Peyer's patch (tissue), 4 donors: ENCODE results near the gene ABCC12. TPM values are rescaled to one million over a fixed set of nuclear protein-coding genes. Genes with fewer than 3 reads are reported as not detected.

ENCODE experiments used
- DNase-seq, 3 donors: peaks; one replicate each; pipeline ENCODE4 v3.0.0-alpha.2; 2017 to 2019
- H3K27ac ChIP-seq, 4 donors: fragments of 200-600 bp; sonication (generic); one replicate each; pipeline ENCODE4 v1.5.1; 2016 to 2019
- H3K27me3 ChIP-seq, 2 donors: fragments of 200-600 bp; sonication (generic); one replicate each; pipeline ENCODE4 v1.5.1; 2019
- H3K36me3 ChIP-seq, 3 donors: fragments of 200-600 bp; sonication (generic); one replicate each; pipeline ENCODE4 v1.5.1; 2016 to 2019
- H3K4me1 ChIP-seq, 4 donors: fragments of 200-600 bp; sonication (generic); one replicate each; pipeline ENCODE4 v1.5.1; 2016 to 2019
- H3K4me3 ChIP-seq, 4 donors: fragments of 200-600 bp; sonication (generic); 1 replicate in 3 of 4; 2 replicates in 1 of 4; pipeline ENCODE4 v1.5.1; 2016 to 2019; ENCODE audit warnings: mild to moderate bottlenecking in 1 of 4
- H3K9me3 ChIP-seq, 4 donors: fragments of 200-600 bp; sonication (generic); one replicate each; pipeline ENCODE4 v1.5.1; 2016 to 2019; ENCODE audit warnings: mild to moderate bottlenecking in 1 of 4
- POLR2A ChIP-seq, 2 donors: fragments of 450-650 bp; IDR thresholded peaks; one replicate each; pipeline ENCODE4 v1.5.1; 2017; ENCODE audit warnings: antibody characterized with exemption in 2 of 2, mild to moderate bottlenecking in 2 of 2, moderate library complexity in 2 of 2
- total RNA-seq, 4 donors: library from RNA; depleted of rRNA; stranded (reverse); fragments of >200 nt; gene quantifications; one replicate each; pipeline ENCODE4 v1.1.0, GENCODE V29; 2016
- TF ChIP-seq, protein P1 (sequence below), 6 experiments: fragments of 450-650 bp in 4 of 6; fragments of 200-600 bp in 2 of 6; sonication (generic) in 1 of 6; IDR thresholded peaks; one replicate each; pipeline ENCODE4 v1.5.1; 2017 to 2019; ENCODE audit warnings: antibody characterized with exemption in 6 of 6, mild to moderate bottlenecking in 3 of 6, moderate library complexity in 1 of 6

ABCC12 gene
- total RNA-seq, 4 donors from 2014 or later: not detected

DNA sequence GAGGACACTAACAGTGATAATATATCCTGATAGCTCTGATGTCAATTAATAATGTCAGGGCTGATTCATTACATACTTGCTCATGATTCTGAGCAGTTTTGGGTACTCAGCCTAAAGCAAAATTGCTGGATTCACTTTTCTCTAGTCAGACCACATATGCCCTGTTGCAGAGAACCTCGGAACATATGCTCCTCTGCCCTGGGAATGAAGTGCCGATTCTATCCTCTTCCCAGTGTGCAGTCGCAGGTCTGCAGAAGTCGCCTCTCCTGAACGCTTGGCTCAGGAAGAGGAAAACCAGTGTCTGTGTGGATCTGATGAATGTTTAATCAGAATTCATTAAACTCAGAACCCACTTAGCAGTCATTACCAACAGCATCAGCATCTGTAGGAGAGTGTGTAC is 34.5 kb downstream of the ABCC12 start:
- H3K4me3 ChIP-seq: no peak overlapping the region
- H3K36me3 ChIP-seq: no peaks in the 10 kb centered on the region
- no peak for TF ChIP-seq POLR2A (IDR thresholded peaks at IDR 0.05)
- TF ChIP-seq, protein P1, sequence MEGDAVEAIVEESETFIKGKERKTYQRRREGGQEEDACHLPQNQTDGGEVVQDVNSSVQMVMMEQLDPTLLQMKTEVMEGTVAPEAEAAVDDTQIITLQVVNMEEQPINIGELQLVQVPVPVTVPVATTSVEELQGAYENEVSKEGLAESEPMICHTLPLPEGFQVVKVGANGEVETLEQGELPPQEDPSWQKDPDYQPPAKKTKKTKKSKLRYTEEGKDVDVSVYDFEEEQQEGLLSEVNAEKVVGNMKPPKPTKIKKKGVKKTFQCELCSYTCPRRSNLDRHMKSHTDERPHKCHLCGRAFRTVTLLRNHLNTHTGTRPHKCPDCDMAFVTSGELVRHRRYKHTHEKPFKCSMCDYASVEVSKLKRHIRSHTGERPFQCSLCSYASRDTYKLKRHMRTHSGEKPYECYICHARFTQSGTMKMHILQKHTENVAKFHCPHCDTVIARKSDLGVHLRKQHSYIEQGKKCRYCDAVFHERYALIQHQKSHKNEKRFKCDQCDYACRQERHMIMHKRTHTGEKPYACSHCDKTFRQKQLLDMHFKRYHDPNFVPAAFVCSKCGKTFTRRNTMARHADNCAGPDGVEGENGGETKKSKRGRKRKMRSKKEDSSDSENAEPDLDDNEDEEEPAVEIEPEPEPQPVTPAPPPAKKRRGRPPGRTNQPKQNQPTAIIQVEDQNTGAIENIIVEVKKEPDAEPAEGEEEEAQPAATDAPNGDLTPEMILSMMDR (IDR thresholded peaks at IDR 0.05): no peak
- no peaks in the 10 kb centered on the region for H3K4me1 ChIP-seq
- no peaks in the 10 kb centered on the region for H3K9me3 ChIP-seq
- H3K27ac ChIP-seq: no peak overlapping the region
- no peak for DNase-seq
- no peaks in the 10 kb centered on the region for H3K27me3 ChIP-seq

DNA sequence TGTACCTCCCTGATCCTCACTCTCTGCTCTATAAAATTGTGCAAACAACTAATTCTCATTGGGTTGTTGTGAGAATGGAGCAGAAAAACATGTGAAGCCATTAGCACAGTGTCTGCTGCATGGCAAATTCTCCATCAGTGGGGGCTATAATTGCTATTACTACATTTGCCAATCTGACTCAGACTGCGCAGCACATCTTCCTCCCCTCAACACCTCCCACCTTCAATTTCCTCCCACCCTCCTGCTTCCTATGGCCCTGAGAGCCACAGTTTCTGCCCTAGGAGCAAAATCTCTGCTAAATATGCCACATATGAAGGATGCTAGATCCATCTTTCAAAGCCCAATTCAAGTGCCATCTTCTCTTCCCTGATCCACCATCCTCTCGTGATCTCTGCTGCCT is 37.0 kb downstream of the ABCC12 start:
- Histone ChIP-seq H3K9me3 (no peaks in the 10 kb centered on the region), H3K27ac (no peak overlapping the region), H3K4me3 (no peak overlapping the region), H3K27me3 (no peaks in the 10 kb centered on the region), H3K4me1 (no peaks in the 10 kb centered on the region), H3K36me3 (no peaks in the 10 kb centered on the region)
- DNase-seq: no peak
- TF ChIP-seq, protein P1 (IDR thresholded peaks at IDR 0.05): no peak
- TF ChIP-seq POLR2A (IDR thresholded peaks at IDR 0.05): no peak

DNA sequence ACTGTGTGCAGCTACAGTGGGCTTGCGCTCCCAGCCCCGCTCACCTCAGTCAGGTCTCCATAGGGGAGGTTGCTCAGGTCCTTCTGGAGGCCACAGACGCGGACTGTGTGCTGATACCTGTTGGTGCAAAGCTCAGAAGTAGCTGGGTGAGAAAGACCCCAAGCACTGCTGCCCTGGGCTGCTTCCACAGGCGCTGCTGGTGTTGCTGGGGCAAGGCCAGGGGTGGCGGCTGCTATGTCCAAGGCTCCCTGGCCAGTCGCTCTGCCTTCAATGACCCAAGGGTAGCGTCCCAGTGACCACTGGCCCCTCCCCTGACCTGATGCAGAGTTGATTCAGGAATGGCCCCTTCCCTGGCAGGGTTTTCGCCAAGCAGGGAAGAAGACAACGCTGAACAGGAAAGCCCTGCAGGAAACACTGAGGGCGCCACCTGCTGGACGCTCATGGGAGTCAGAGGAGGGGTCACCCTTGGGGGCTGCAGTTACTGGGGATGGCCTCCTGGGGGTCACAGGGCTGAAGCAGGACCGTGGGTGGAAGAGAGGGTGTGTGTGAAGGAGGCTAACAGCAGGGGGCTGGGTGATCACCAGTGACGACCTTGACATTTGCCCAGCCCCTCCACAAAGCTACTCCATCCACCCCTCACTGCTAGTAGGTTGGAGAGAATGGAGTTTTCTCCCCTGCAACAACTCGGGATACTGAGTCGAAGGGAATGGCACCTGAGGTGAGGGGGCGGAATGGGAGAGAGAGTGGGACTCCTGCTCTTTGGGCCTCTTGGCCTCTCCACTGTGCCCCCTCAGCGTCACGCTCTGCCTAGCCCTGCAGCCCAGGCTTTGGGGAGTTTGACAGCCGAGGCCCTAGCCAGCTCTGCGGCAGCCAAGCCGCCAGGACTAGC is 38.3 kb downstream of the ABCC12 start:
- Histone ChIP-seq H3K27ac (no peak overlapping the region), H3K4me3 (no peak overlapping the region), H3K27me3 (no peaks in the 10 kb centered on the region), H3K9me3 (no peaks in the 10 kb centered on the region), H3K36me3 (no peaks in the 10 kb centered on the region), H3K4me1 (no peaks in the 10 kb centered on the region)
- DNase-seq: peak in 2 of 3 donors; percentile 26 to 56
- no peak for TF ChIP-seq POLR2A (IDR thresholded peaks at IDR 0.05)
- TF ChIP-seq, protein P1 (IDR thresholded peaks at IDR 0.05): peak in 5 of 6 experiments; percentile 20 to 47 (median 35)

DNA sequence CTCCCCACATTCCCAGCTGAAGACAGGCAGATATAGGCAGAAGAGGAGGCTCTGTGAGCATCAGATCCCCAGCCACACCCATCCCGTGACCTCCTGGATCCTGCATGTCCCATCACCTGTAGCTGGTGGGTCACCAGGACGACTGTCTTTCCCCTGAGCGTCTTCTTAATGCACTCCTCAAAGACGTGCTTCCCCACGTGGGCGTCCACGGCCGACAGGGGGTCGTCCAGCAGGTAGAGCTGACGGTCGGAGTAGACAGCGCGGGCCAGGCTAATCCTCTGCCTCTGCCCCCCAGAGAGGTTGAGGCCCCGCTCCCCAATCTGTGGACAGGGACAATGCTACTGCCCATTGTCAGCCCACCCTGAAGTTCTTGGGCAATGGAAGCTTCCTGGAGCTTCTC is 40.5 kb downstream of the ABCC12 start:
- Histone ChIP-seq H3K27ac (no peak overlapping the region), H3K9me3 (no peaks in the 10 kb centered on the region), H3K4me1 (no peaks in the 10 kb centered on the region), H3K27me3 (no peaks in the 10 kb centered on the region), H3K36me3 (no peaks in the 10 kb centered on the region), H3K4me3 (no peak overlapping the region)
- no peak for DNase-seq
- no peak for TF ChIP-seq POLR2A (IDR thresholded peaks at IDR 0.05)
- TF ChIP-seq, protein P1 (IDR thresholded peaks at IDR 0.05): no peak

DNA sequence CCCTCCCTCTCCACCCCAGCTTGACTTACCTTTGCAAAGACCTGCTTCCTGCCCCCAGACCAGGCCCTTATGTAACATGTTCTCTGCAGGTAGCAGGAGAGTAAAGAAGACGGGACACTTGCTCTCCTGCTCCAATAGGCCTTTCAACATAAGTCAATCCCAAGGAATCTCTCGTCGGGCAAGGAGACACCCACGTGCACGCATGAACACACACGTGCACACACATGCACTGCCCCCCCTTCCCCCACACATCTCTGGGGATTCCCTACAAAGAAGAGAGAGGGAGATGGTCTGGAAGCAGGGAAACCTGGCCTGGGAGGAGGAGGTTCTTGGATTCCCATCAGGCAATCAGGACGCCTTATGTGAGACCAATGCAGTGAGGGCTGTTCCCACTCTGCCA is 41.4 kb downstream of the ABCC12 start:
- Histone ChIP-seq H3K27ac (no peak overlapping the region), H3K4me1 (no peaks in the 10 kb centered on the region), H3K36me3 (no peaks in the 10 kb centered on the region), H3K9me3 (no peaks in the 10 kb centered on the region), H3K4me3 (no peak overlapping the region), H3K27me3 (no peaks in the 10 kb centered on the region)
- no peak for DNase-seq
- TF ChIP-seq, protein P1 (IDR thresholded peaks at IDR 0.05): no peak
- no peak for TF ChIP-seq POLR2A (IDR thresholded peaks at IDR 0.05)
